Upper lobe of left lung (tissue), 6 donors: ENCODE data around the gene ABCC5. TPM values are rescaled to one million over a fixed set of nuclear protein-coding genes. Genes with fewer than 3 reads are reported as not detected.

ENCODE experiments used
- ATAC-seq, 2 donors: fragments of 200-7000 bp; cut with Tn5 transposase; one replicate each; pipeline ENCODE4 v1.9.1; 2022; ENCODE audit warnings: mild to moderate bottlenecking in 2 of 2, moderate library complexity in 2 of 2; ENCODE audit not compliant: low FRiP score in 2 of 2
- DNase-seq, 2 donors: peaks; one replicate each; pipeline ENCODE4 v3.0.0-alpha.2; 2019 to 2020
- H3K27ac ChIP-seq, 4 donors: fragments of 200-600 bp; sonication (generic); one replicate each; pipeline ENCODE4 v1.5.1; 2016 to 2019
- H3K27me3 ChIP-seq, 4 donors: fragments of 200-600 bp; sonication (generic); one replicate each; pipeline ENCODE4 v1.5.1; 2017 to 2019
- H3K36me3 ChIP-seq, 4 donors: fragments of 200-600 bp; sonication (generic); one replicate each; pipeline ENCODE4 v1.5.1; 2016 to 2019
- H3K4me1 ChIP-seq, 4 donors: fragments of 200-600 bp; sonication (generic); one replicate each; pipeline ENCODE4 v1.5.1; 2018 to 2019
- H3K4me3 ChIP-seq, 4 donors: fragments of 200-600 bp; sonication (generic); one replicate each; pipeline ENCODE4 v1.5.1; 2017 to 2019; ENCODE audit warnings: mild to moderate bottlenecking in 2 of 4, moderate library complexity in 1 of 4
- H3K9me3 ChIP-seq, 4 donors: fragments of 200-600 bp; sonication (generic); one replicate each; pipeline ENCODE4 v1.5.1; 2018 to 2019
- EP300 ChIP-seq, 4 donors: sonication (generic); formaldehyde crosslinking; IDR thresholded peaks; one replicate each; pipeline ENCODE4 v1.5.1; 2017; ENCODE audit warnings: antibody characterized with exemption in 4 of 4, control low read depth in 2 of 4
- POLR2A ChIP-seq, 4 donors: fragments of 450-650 bp; IDR thresholded peaks; one replicate each; pipeline ENCODE4 v1.5.1; 2016 to 2017; ENCODE audit warnings: antibody characterized with exemption in 4 of 4, mild to moderate bottlenecking in 2 of 4
- POLR2AphosphoS5 ChIP-seq, 2 donors: sonication (generic); formaldehyde crosslinking; IDR thresholded peaks; one replicate each; pipeline ENCODE4 v1.5.1; 2017; ENCODE audit warnings: antibody characterized with exemption in 2 of 2
- WGBS, 2 donors: methylation state at CpG; one replicate each; pipeline ENCODE4 v1.1.5; 2017 to 2018; 5-methylcytosine and 5-hydroxymethylcytosine counted together
- total RNA-seq, 6 donors: library from RNA; depleted of rRNA in 4 of 6; stranded (reverse); fragments of >200 nt in 4 of 6; gene quantifications; one replicate each; pipeline versions ENCODE4 v1.1.0 to v1.2.1, GENCODE V29; 2016 to 2021
- TF ChIP-seq, protein P1 (sequence below), 6 experiments: fragments of 450-650 bp in 4 of 6; fragments of 200-600 bp in 2 of 6; sonication (generic) in 2 of 6; IDR thresholded peaks; one replicate each; pipeline ENCODE4 v1.5.1; 2016 to 2019; ENCODE audit warnings: antibody characterized with exemption in 6 of 6
- donor health status: DM: no; HTN: no; CAD: no; lungs with moderate emphysema.
- donor health status: DM: no; HTN: yes; CAD: no; lungs with severe emphysema.

Gene ABCC5
- total RNA-seq, 6 donors from 2014 or later = 13.2 to 107 (median 27.1) TPM

DNA sequence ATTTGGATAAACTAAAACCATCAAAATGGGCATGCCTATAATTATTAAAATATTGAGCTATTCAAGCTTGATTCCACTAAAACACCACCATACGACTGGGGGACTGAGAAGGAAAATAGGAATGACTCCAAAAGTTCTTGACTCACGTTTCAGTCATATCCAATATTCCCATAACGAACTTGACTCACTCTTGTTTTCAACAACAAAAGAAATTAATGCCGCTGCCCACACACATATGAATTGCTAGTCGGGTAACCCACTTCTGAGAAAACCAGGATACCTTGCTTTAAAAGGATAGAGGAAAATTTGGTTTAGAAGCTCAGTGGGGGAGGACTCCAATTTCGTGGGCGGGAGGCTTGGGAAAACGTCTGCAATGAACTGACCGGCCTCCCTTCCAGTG, 40.3 kb upstream of the ABCC5 start:
- 79 to 80% methylated on average over 9 of the region's 9 CpGs for WGBS, 2 donors
- H3K4me3 ChIP-seq = no peak overlapping the region
- H3K4me1 ChIP-seq = no peaks in the 10 kb centered on the region
- DNase-seq = no peak
- TF ChIP-seq POLR2A (IDR thresholded peaks at IDR 0.05) (no peak), EP300 (IDR thresholded peaks at IDR 0.05) (no peak), POLR2AphosphoS5 (IDR thresholded peaks at IDR 0.05) (no peak)
- TF ChIP-seq, protein P1, sequence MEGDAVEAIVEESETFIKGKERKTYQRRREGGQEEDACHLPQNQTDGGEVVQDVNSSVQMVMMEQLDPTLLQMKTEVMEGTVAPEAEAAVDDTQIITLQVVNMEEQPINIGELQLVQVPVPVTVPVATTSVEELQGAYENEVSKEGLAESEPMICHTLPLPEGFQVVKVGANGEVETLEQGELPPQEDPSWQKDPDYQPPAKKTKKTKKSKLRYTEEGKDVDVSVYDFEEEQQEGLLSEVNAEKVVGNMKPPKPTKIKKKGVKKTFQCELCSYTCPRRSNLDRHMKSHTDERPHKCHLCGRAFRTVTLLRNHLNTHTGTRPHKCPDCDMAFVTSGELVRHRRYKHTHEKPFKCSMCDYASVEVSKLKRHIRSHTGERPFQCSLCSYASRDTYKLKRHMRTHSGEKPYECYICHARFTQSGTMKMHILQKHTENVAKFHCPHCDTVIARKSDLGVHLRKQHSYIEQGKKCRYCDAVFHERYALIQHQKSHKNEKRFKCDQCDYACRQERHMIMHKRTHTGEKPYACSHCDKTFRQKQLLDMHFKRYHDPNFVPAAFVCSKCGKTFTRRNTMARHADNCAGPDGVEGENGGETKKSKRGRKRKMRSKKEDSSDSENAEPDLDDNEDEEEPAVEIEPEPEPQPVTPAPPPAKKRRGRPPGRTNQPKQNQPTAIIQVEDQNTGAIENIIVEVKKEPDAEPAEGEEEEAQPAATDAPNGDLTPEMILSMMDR (IDR thresholded peaks at IDR 0.05) = no peak
- H3K9me3 ChIP-seq = no peaks in the 10 kb centered on the region
- H3K27ac ChIP-seq = no peak overlapping the region
- H3K36me3 ChIP-seq = no peaks in the 10 kb centered on the region
- H3K27me3 ChIP-seq = no peaks in the 10 kb centered on the region
- ATAC-seq = no peak

DNA sequence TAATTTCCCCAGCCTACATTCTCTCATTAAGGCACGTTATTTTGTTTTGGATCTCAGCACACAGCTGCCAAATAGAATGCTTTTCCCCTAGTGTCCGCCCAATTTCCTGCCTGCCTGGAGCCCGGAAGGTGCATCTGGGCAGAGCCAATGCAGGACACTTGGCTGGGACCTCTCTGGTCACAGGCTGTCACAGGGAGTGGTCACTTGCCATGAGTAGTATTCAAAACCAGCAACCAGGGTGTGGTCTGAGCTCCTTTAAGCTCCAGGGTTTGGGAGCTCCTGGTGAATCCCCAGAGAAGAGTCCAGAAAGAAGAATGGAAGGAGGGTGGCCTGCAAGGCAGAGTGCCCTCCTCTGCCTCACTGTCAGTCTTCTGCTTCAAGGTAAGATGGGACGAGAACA, 35.1 kb upstream of the ABCC5 start, which contains the start of gene HTR3C:
Gene HTR3C, plus strand, starts transcription at position 281 of the 400 bp plus-strand sequence. Its CDS starts 34 bp downstream, at position 315.
- Histone ChIP-seq H3K36me3 (no peaks in the 10 kb centered on the region), H3K4me3 (peak within 1 kb of the TSS in 1 of 4 donors; percentile 10), H3K4me1 (no peaks in the 10 kb centered on the region), H3K27me3 (no peaks in the 10 kb centered on the region), H3K27ac (no peak within 1 kb of the TSS), H3K9me3 (no peaks in the 10 kb centered on the region)
- 61 to 74% methylated on average over 4 of the region's 4 CpGs for WGBS, 2 donors
- no peak for DNase-seq
- TF ChIP-seq EP300 (IDR thresholded peaks at IDR 0.05) = no peak
- TF ChIP-seq, protein P1 (IDR thresholded peaks at IDR 0.05) = no peak
- no peak for TF ChIP-seq POLR2AphosphoS5 (IDR thresholded peaks at IDR 0.05)
- no peak for TF ChIP-seq POLR2A (IDR thresholded peaks at IDR 0.05)
- no peak for ATAC-seq

DNA sequence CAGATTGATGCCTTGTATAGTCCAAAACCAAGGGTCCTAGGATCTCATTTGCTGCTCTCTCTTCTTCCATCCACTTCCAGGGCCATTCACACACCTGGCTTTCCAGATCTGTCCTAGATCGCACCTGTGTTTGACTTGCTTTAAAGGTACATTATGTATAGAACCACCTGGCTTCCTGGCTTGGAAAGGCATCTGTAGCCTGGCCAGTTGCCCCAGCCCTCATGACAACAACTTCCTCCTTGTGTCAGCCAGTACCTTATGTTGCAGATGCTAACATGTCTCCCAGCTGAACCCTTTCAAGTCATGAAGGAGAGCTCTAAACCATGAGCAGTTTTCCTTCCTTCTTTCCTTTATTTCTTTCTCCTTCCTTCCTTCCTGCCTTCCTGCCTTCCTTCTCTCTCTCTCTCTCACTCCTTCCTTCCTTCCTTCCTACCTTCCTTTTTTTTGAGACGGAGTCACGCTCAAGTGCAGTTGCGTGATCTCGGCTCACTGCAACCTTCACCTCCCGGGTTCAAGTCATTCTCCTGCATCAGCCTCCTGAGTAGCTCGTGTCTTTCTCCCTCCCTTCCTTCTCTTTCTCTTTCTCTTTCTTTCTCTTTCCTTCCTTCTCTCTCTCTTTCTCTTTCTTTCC, 32.6 kb upstream of the ABCC5 start:
- Histone ChIP-seq H3K9me3 (no peaks in the 10 kb centered on the region), H3K4me1 (no peaks in the 10 kb centered on the region), H3K27ac (no peak overlapping the region), H3K36me3 (no peaks in the 10 kb centered on the region), H3K4me3 (no peak overlapping the region), H3K27me3 (no peaks in the 10 kb centered on the region)
- no peak for TF ChIP-seq POLR2A (IDR thresholded peaks at IDR 0.05)
- TF ChIP-seq POLR2AphosphoS5 (IDR thresholded peaks at IDR 0.05) = no peak
- DNase-seq (peak in 1 of 2 donors; percentile 32), ATAC-seq (no peak)
- 69 to 83% methylated on average over 7 of the region's 7 CpGs for WGBS, 2 donors

DNA sequence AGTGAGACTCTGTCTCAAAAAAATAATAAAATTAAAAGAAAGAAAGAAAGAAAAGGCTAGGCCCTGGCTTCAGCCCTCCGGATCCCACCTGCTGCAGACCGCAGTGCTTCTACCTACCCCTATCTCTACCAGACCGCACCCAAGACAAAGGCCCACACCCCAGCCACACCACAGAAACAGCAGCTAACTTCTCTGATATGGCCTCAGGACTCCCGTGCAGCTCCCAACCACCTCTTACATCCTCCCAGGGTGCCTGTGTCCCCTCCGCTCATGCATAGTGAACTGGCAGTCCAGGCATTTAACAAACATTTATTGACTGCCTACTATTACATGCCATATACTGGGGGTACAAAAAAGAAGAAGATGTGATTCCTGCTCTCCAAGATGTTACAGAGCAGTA, 28.3 kb upstream of the ABCC5 start:
- ATAC-seq (no peak), DNase-seq (no peak)
- TF ChIP-seq POLR2AphosphoS5 (IDR thresholded peaks at IDR 0.05) = no peak
- no peak for TF ChIP-seq POLR2A (IDR thresholded peaks at IDR 0.05)
- TF ChIP-seq, protein P1 (IDR thresholded peaks at IDR 0.05) = no peak
- TF ChIP-seq EP300 (IDR thresholded peaks at IDR 0.05) = no peak
- Histone ChIP-seq H3K36me3 (no peaks in the 10 kb centered on the region), H3K4me3 (no peak overlapping the region), H3K27ac (no peak overlapping the region), H3K4me1 (no peaks in the 10 kb centered on the region), H3K27me3 (no peaks in the 10 kb centered on the region), H3K9me3 (no peaks in the 10 kb centered on the region)
- 90 to 93% methylated on average over 5 of the region's 5 CpGs for WGBS, 2 donors

DNA sequence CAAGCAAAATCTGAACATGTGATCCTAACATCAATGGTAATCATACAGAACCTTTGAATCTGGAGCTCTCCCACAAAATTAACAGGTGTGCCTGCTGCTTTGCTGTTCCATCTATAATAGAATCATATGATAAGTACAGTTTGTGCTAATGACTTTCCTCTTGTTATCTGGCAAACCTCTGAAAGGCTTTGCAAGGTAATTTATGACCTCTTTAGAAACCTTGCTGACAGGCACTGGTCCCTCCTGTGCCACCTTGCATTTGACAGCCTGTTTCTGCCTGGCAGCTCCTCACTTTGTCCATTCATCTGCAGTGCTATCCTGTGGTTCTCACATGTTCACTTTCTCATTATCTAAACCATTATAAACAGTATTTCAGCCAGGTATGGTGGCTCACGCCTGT, 24.9 kb upstream of the ABCC5 start:
- H3K36me3 ChIP-seq = no peaks in the 10 kb centered on the region
- no peak for DNase-seq
- no peak for TF ChIP-seq EP300 (IDR thresholded peaks at IDR 0.05)
- TF ChIP-seq, protein P1 (IDR thresholded peaks at IDR 0.05) = no peak
- no peak for TF ChIP-seq POLR2A (IDR thresholded peaks at IDR 0.05)
- TF ChIP-seq POLR2AphosphoS5 (IDR thresholded peaks at IDR 0.05) = no peak
- 93 to 95% methylated on average over 1 of the region's 1 CpG for WGBS, 2 donors
- H3K27me3 ChIP-seq = no peaks in the 10 kb centered on the region
- no peaks in the 10 kb centered on the region for H3K9me3 ChIP-seq
- ATAC-seq = no peak
- no peak overlapping the region for H3K27ac ChIP-seq
- H3K4me3 ChIP-seq = no peak overlapping the region
- H3K4me1 ChIP-seq = peaks cover 0 to 4% (median 0%) of the 10 kb centered on the region in 4 donors
